Measurements from ENCODE around the gene RANBP10. TPM values are rescaled to one million over a fixed set of nuclear protein-coding genes. Genes with fewer than 3 reads are reported as not detected.

RANBP10 gene
- total and polyA plus RNA-seq, 2 of the 8 experiments (the other 6 are each of a cell fraction or from before 2014, with no cell fraction given): 14.2 to 16.8 TPM

DNA sequence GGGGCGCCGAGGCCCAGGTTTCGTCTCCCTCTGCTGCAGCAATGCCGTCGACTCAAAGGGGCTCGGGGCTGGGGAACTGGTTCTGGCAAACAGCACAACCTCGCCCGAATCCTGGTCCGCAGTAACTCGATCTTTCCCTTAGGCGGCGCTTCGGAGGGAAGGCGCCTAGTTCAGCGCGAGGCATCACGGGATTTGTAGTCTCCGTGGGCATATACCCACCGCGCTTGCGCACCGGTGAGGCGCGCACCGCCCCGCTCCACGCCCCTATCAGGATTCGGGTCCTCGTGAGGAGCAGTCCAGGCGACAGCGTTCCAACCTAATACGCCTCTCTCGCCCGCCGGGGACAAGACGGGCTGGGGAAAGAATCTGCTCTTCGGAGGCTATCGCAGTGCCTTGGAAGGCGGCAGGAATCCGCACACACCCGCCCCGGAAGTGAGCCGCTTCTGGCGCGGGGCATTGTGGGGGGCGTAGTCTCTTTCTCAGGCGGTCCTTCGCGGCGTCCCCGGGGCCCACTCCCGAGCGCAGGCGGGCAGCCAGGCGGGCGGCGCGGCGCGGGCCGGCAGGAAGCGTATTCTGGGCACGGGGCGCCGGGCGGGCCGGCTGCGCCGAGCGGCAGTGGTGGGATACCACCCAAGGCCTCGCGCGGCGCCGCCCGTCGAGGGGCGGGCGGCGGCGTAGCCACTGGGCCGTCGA, 35.6 kb upstream of the RANBP10 start, which contains the start of gene THAP11 (continued):
- no peak for TF ChIP-seq SIRT6 (IDR thresholded peaks at IDR 0.05; ENCODE audit: low read length)
- TF ChIP-seq CTBP2 (IDR thresholded peaks at IDR 0.05; ENCODE audit: borderline replicate concordance, insufficient read depth, insufficient read length, low read length): peak; percentile 46
- TF ChIP-seq KDM4A (IDR thresholded peaks at IDR 0.05; ENCODE audit: low read depth, low read length, severe bottlenecking): peak; percentile 92
- TF ChIP-seq SRF (IDR thresholded peaks at IDR 0.05; ENCODE audit: low read depth, low read length): no peak
- no peak for TF ChIP-seq HDAC6 (IDR thresholded peaks at IDR 0.05; ENCODE audit: low read depth, low read length)
- TF ChIP-seq BCL11A (IDR thresholded peaks at IDR 0.05; ENCODE audit: low read depth in 2 of 2, low read length in 2 of 2): no peak
- TF ChIP-seq RNF2 (IDR thresholded peaks at IDR 0.05; ENCODE audit: borderline replicate concordance, low read depth, low read length, missing control alignments, poor library complexity, severe bottlenecking): no peak
- peak; percentile 78 for TF ChIP-seq ATF3 (IDR thresholded peaks at IDR 0.05; ENCODE audit: insufficient read depth, low read depth, low read length)
- TF ChIP-seq YY1 (IDR thresholded peaks at IDR 0.05; ENCODE audit: low read depth, low read length): peak; percentile 77
- TF ChIP-seq GABPA (IDR thresholded peaks at IDR 0.05; ENCODE audit: borderline replicate concordance, insufficient read depth, low read length): no peak
- TF ChIP-seq BRCA1 (IDR thresholded peaks at IDR 0.05; ENCODE audit: low read depth, low read length): no peak
